Astrocyte (in vitro differentiated cells and primary cell): ENCODE measurements around the gene ANKRD42.

Experiments used
- CTCF ChIP-seq: IDR thresholded peaks from 2 replicates; pipeline ENCODE4 v1.5.1; 2011; ENCODE audit warnings: low read depth, mild to moderate bottlenecking, inconsistent platforms, low read length, moderate library complexity; ENCODE audit not compliant: insufficient read depth
- EZH2 ChIP-seq: IDR thresholded peaks from 2 replicates; pipeline ENCODE4 v1.6.1; 2012; ENCODE audit warnings: mild to moderate bottlenecking, low read length, inconsistent platforms; ENCODE audit not compliant: insufficient read depth

- TF ChIP-seq CTCF (no peak), EZH2 (no peak)
These were observed 1.0 kb downstream of the ANKRD42 start for GRCh38 chr11:83194281-83195142.
